ENCODE data around the gene SNAP47. TPM values are rescaled to one million over a fixed set of nuclear protein-coding genes. Genes with fewer than 3 reads are reported as not detected.

The SNAP47 gene
- total and polyA plus RNA-seq, 2 experiments from 2014 or later, result 29.3 to 40.1 TPM

DNA sequence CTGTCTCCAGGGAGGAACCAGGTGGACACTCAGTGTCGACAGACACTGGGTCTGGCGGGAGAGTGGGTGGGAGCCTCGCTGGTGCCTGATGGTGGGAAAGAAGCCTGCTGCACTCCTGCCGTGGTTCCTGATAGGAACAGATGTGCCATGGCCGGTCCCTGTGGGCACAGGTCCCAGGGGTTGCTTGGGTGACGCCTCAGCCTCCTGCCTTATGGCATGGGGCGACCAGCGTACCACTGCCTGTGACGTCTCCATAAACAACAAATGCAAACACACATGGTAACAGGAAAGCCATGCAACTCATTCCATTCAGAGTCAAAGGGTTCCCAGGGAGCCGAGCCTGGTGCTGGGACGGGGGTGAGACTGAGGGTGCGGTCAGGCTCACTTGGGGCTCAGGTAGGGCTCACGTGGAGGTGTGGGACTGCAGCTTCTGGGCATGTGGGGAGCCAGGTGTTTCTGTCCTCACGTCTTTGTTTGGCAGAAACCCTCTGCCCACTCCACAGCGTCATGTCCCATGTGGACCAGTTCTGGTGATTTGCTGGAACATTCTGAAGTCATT lies 34.8 kb downstream of the SNAP47 start:
- no peak overlapping the region for H3K9ac ChIP-seq
- H3K79me2 ChIP-seq (ENCODE audit: insufficient read depth), result peaks cover 3% of the 10 kb centered on the region; the same call in 1 of the 2 replicates
- H2AFZ ChIP-seq, result no peak overlapping the region
- no peaks in the 10 kb centered on the region for H4K20me1 ChIP-seq (ENCODE audit: insufficient read depth)
- in situ Hi-C loops (cut with MboI), result loop anchor here (10.0 kb wide), 1 partner anchor 185 kb away; no protein-coding TSS in a partner anchor
- H3K27me3 ChIP-seq (replicated peaks; ENCODE audit: insufficient read depth), result no peaks in the 10 kb centered on the region
- whole genome bisulfite sequencing, 2 experiments (ENCODE audit: low coverage in 1 of 2, low lambda C conversion rate in 2 of 2, missing lambda C conversion rate in 2 of 2), result 90 to 92% methylated on average over 15 of the region's 15 CpGs
- TF ChIP-seq EZH2 (IDR thresholded peaks at IDR 0.05; ENCODE audit: insufficient read depth, poor library complexity, severe bottlenecking) (no peak), EZH2phosphoT487 (IDR thresholded peaks at IDR 0.05; ENCODE audit: insufficient read depth, low read depth) (no peak)
- no peaks in the 10 kb centered on the region for H3K36me3 ChIP-seq (ENCODE audit: low read depth)
- H3K9me2 ChIP-seq (ENCODE audit: insufficient read depth), result no peaks in the 10 kb centered on the region
- no peak overlapping the region for H3K4me3 ChIP-seq
- 0 out of 2 replicates have a peak, but pooled peaks cover 6% of the 10 kb centered on the region for H3F3A ChIP-seq (ENCODE audit: insufficient read depth)
- H3K27ac ChIP-seq, result no peak overlapping the region
- H3K9me3 ChIP-seq (ENCODE audit: low read depth), result no peaks in the 10 kb centered on the region
- H3K4me1 ChIP-seq (ENCODE audit: insufficient read depth), result peaks cover 4% of the 10 kb centered on the region
- no peak for DNase-seq
- H3K4me2 ChIP-seq (ENCODE audit: unreplicated experiment), result no peak overlapping the region

- no peak overlapping the region for H2AFZ ChIP-seq
- no peaks in the 10 kb centered on the region for H3K36me3 ChIP-seq (ENCODE audit: low read depth)
- TF ChIP-seq EZH2 (IDR thresholded peaks at IDR 0.05; ENCODE audit: insufficient read depth, poor library complexity, severe bottlenecking) (no peak), EZH2phosphoT487 (IDR thresholded peaks at IDR 0.05; ENCODE audit: insufficient read depth, low read depth) (no peak)
- 98% methylated on average over 13 of the region's 13 CpGs for WGBS, 2 experiments (ENCODE audit: low coverage in 1 of 2, low lambda C conversion rate in 2 of 2, missing lambda C conversion rate in 2 of 2)
- H3K79me2 ChIP-seq (ENCODE audit: insufficient read depth), result no peaks in the 10 kb centered on the region
- H3F3A ChIP-seq (ENCODE audit: insufficient read depth), result peaks cover 14% of the 10 kb centered on the region
- H3K27me3 ChIP-seq (replicated peaks; ENCODE audit: insufficient read depth), result no peaks in the 10 kb centered on the region
- in situ Hi-C loops (cut with MboI), result no loop called here
- H3K27ac ChIP-seq, result no peak overlapping the region
- H4K20me1 ChIP-seq (ENCODE audit: insufficient read depth), result no peaks in the 10 kb centered on the region
- H3K9ac ChIP-seq, result no peak overlapping the region
- H3K4me3 ChIP-seq, result no peak overlapping the region
- peaks cover 12% of the 10 kb centered on the region for H3K4me1 ChIP-seq (ENCODE audit: insufficient read depth)
- H3K4me2 ChIP-seq (ENCODE audit: unreplicated experiment), result no peak overlapping the region
- no peak for DNase-seq
- no peaks in the 10 kb centered on the region for H3K9me2 ChIP-seq (ENCODE audit: insufficient read depth)
- no peaks in the 10 kb centered on the region for H3K9me3 ChIP-seq (ENCODE audit: low read depth)
Measured at GRCh38 chr1:227770812-227771211, 35.6 kb downstream of the SNAP47 start.

GRCh38 chr1:227771326-227771725 lies 36.1 kb downstream of the SNAP47 start:
- Histone ChIP-seq H2AFZ (no peak overlapping the region), H3K27me3 (replicated peaks; ENCODE audit: insufficient read depth) (no peaks in the 10 kb centered on the region), H3K36me3 (ENCODE audit: low read depth) (no peaks in the 10 kb centered on the region), H3K4me2 (ENCODE audit: unreplicated experiment) (no peak overlapping the region), H3K27ac (no peak overlapping the region), H3K9me2 (ENCODE audit: insufficient read depth) (no peaks in the 10 kb centered on the region), H3K9ac (no peak overlapping the region), H3K9me3 (ENCODE audit: low read depth) (no peaks in the 10 kb centered on the region), H3K4me1 (ENCODE audit: insufficient read depth) (peaks cover 17% of the 10 kb centered on the region), H3F3A (ENCODE audit: insufficient read depth) (peaks cover 19% of the 10 kb centered on the region), H3K4me3 (no peak overlapping the region), H3K79me2 (ENCODE audit: insufficient read depth) (no peaks in the 10 kb centered on the region), H4K20me1 (ENCODE audit: insufficient read depth) (no peaks in the 10 kb centered on the region)
- DNase-seq, result no peak
- in situ Hi-C loops (cut with MboI), result no loop called here
- 97 to 100% methylated on average over 4 to 8 of the region's 8 CpGs for whole genome bisulfite sequencing, 2 experiments (ENCODE audit: low coverage in 1 of 2, low lambda C conversion rate in 2 of 2, missing lambda C conversion rate in 2 of 2)
- TF ChIP-seq EZH2phosphoT487 (IDR thresholded peaks at IDR 0.05; ENCODE audit: insufficient read depth, low read depth), result no peak
- no peak for TF ChIP-seq EZH2 (IDR thresholded peaks at IDR 0.05; ENCODE audit: insufficient read depth, poor library complexity, severe bottlenecking)

GRCh38 chr1:227771771-227772170 lies 36.5 kb downstream of the SNAP47 start:
- H3K4me1 ChIP-seq (ENCODE audit: insufficient read depth), result peaks cover 22% of the 10 kb centered on the region
- H3K9me2 ChIP-seq (ENCODE audit: insufficient read depth), result no peaks in the 10 kb centered on the region
- no peaks in the 10 kb centered on the region for H4K20me1 ChIP-seq (ENCODE audit: insufficient read depth)
- H3K27me3 ChIP-seq (replicated peaks; ENCODE audit: insufficient read depth), result no peaks in the 10 kb centered on the region
- H3K9me3 ChIP-seq (ENCODE audit: low read depth), result no peaks in the 10 kb centered on the region
- no peak overlapping the region for H3K9ac ChIP-seq
- H3K4me3 ChIP-seq, result no peak overlapping the region
- no peak overlapping the region for H3K4me2 ChIP-seq (ENCODE audit: unreplicated experiment)
- peaks cover 23% of the 10 kb centered on the region for H3F3A ChIP-seq (ENCODE audit: insufficient read depth)
- in situ Hi-C loops (cut with MboI), result no loop called here
- H3K79me2 ChIP-seq (ENCODE audit: insufficient read depth), result no peaks in the 10 kb centered on the region
- no peak for DNase-seq
- TF ChIP-seq EZH2phosphoT487 (IDR thresholded peaks at IDR 0.05; ENCODE audit: insufficient read depth, low read depth) (no peak), EZH2 (IDR thresholded peaks at IDR 0.05; ENCODE audit: insufficient read depth, poor library complexity, severe bottlenecking) (no peak)
- 98% methylated on average over 7 of the region's 7 CpGs for WGBS, 2 experiments (ENCODE audit: low coverage in 1 of 2, low lambda C conversion rate in 2 of 2, missing lambda C conversion rate in 2 of 2)
- no peaks in the 10 kb centered on the region for H3K36me3 ChIP-seq (ENCODE audit: low read depth)
- H3K27ac ChIP-seq, result no peak overlapping the region
- no peak overlapping the region for H2AFZ ChIP-seq

All from GM23248 (cell line).